ENCODE data around the gene KCNMA1.
A peak's percentile ranks its signal among the peaks of the same experiment; 100 is the strongest.
"Not testable (repeated sequence)": the region's sequence is repeated elsewhere in the genome, so short reads cannot be mapped to it uniquely, and the experiment has no call there.

The KCNMA1 gene

DNA sequence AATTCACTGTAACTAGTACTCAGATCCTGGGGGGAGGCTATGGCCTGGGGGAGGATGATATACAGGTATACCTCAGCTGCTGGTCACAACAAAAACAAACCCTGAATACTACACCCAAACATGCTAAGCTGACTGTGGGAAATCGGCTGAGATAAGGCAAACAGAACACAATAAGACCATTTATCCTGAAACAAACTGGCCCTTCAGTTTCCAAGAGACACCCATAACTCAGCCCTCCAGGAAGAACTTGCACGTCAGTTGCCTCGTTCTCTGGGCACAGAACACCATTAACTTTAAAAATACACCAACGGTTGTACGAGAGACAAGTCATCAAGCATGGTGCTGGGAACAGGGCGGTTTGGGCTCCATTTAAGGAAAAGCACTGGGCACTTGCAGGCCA, 24.1 kb upstream of the KCNMA1 start:
- no peak for DNase-seq

DNA sequence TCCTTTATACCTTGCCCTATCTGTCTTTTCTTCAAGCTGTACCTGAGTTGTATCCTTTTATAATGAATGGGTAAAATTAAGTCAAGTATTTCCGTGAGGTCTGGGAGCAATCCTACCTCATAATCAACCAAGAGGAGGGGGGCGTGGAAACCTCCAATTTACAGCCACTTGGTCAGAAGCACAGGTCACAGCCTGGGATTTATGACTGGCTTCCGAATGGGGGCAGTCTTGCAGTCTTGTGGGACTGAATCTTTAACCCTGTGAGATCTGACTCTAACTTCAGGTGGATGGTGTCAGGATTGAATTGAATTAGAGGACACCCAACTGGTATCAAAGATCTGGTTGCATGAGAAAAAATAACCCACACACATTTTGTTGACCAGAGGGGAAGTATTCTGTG, 23.5 kb upstream of the KCNMA1 start:
- no peak for DNase-seq

DNA sequence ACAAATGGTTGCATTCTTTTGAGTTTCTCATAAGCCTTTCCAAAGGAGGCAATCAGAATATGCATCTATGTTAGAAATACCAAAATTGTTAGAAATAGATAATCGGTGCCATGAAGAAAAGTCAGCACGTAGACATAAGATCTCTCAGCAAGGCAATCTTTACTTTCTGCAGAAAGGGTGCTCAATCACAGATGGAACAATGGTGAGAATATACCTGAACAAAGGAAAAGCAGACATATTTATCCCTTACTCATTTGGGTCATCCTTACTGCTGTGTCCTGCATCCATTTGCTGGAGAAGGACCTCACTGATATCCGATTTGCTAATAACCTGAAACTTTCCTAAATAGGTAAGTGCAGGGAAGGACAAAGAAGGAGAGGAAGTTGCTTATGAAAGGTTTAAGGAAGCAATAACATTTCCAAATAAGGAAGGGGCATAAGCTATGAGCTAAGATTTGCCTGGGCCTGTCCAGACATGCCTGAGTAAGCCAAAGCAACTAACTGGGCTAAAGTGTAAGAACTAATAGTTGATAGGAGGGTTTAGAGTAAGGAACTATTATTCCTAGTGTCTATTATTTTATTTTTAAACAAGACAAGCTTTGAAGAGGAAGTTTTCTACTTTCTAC, 21.6 kb upstream of the KCNMA1 start:
- DNase-seq = not testable (repeated sequence)

DNA sequence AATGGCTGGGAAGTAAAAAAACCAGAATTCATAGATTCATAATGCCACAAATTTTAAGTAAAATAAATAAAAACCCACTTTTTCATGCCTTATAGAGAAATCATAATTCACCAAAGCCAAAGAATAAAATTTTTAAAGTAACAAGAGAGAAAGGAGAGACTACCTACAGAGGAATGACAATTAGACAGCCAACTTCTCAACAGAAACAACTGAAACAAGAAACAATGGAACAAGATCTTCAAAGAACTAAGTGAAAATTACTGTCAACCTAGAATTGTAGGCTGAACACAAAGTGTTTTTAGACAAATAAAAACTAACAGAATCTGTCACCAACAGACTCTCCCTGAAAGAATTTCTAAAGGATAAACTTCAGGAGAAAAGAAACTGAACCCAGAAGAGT, 15.6 kb upstream of the KCNMA1 start:
- DNase-seq = no peak

DNA sequence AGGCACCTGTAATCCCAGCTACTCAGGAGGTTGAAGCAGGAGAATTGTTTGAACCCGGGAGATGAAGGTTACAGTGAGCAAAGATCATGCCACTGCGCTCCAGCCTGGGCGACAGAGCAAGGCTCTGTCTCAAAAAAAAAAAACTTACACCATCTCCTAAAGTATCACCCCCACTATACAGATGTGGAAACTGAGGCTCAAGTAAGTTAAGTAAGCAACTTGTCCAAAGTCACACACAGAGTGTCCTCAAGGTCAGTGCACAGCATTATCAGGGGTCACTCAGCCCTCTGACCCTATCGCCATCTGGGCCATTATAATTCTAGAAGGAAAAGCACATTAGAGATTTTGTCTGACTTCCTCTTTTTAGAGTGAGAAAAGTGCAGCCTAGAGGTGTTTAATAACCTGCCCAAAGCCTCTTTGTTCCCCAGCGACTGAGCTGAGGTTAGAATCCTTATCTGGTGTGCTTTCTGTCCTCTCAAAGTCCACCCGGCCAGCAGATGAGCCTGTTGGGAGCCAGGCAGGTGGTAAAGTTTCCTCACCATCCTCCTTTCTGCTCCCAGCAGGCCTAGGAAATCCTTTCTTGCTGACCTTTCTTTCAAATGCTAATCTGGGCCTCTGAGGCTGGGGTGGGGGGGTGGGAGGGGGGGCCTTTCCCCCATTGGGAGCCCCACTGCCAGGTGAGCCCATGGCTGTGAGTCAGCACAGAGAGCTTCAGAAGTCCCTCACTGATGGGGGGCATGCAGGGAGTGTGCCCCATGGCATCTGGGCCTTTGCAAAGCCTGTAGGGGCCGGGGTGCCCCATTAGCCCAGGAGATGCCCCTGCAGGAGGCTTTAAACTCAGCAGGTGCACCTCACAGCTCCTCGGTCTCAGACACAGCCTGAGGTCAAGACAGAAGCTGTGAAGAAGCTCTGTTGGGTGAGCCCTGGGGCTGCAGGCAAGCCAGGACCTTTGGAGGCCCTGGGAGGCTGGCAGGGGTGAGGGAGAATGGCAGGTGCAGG, 12.0 kb upstream of the KCNMA1 start:
- no peak for DNase-seq

DNA sequence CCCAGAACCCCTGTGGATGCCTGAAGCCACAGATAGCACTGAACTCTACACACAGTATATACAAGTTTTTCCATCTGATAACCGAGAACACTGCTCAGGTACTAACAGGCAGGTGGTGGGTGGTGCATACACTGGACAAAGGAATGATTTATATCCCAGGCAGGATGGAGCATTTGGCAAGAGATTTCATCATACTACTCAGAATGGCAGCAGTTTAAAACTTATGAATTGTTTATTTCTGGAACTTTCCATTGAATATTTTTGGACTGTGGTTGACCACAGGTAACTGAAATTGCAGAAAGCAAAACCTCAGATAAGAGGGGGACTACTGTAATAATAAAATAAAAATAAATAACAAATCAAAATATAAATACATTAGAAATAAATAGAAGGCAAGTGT, 10.9 kb upstream of the KCNMA1 start:
- no peak for DNase-seq

DNA sequence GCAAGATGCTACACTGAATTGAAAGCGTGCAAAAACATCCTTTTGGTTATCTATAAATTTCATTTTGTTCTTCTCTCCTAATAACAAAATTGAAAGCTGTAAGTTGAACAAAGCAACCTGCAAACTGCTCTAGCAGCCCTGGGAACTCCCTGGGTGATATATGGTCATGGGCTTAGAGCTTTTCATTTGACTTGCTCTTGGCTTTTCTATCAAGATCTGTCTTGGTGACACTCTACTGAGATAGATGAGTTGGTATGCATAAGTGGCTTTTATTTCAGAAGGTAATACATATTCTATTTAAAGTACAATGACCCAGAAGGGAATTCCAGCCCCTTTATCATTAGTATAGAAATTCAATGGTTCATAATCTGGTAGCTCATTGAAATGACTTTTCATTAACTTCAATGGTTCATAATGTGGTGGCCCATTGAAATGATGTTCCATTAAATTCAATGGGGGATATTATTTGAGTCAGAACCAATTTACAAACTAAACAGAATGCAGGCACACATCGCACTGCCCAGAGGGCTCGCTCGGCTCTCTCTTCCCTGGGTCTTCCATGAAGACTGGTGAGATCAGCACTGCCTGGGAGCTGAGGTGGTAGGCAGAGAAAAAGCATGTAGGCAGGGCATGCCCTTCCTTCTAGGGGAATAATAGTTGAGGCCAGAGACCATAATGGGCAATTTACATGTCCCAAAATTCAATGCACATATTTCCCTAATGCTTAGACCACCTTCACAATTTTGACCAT, 10.1 kb upstream of the KCNMA1 start:
- no peak for DNase-seq

DNA sequence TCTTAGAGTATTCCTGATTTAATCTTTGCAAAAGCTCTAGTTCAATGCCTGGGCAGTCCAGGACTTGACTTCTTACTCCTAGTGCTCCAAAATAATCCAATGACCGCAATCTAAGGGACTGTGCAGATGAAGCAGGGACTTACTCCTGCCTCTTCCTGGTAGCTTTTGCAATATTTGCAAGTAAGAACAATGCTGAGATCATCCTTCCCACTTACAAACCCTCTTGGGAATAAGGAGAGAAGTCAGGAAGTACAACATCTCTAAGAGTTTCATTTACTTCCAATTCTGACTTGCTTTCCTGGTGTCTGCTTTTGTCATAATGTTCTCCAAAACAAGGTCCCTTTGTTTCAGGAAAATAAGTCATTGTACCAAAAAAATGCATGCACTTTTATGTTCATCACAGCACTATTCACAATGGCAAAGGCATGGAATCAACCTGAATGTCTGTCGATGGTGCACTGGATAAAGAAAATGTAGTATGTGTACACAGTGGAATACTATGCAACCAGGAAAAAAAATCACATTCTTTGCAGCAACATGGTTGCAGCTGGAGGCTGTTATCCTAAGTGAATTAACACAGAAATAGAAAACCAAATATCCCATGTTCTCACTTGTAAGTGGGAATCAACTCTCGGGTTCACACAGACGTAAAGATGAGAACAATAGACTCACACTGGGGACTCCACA, 7.1 kb upstream of the KCNMA1 start:
- no peak for DNase-seq

DNA sequence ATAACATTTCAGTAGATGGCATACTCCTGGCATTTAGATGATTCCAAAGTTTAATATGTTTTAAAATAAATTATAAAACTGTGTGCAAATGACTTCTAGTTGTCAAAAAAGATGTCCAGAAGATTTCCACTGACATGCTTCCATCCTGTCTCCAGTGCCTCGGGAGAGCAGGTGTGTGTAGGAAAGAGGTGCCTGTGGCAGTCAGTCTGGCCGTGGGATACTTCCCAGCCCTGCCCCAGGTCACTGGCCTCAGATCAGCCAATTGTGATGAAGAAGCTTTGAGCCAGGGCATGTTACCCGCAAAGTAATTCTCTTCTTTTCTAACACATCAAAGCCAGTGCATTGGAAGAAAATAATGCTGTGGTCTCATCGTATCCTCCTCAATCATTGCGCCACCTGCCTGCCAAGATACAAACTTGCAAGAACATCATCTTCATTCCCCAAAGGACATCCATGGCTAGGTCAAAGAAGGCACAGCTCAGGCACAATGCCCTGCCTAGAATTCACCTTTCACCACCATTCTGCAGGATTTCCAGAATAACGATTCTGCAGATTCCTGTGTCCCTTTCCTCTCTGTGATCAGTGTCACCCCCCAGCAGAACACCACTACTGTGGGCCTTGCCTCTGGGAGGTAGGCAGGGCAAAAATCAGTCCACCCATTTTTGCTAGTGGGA, 6.3 kb upstream of the KCNMA1 start:
- peak; percentile 67 to 80 (median 74) for DNase-seq

DNA sequence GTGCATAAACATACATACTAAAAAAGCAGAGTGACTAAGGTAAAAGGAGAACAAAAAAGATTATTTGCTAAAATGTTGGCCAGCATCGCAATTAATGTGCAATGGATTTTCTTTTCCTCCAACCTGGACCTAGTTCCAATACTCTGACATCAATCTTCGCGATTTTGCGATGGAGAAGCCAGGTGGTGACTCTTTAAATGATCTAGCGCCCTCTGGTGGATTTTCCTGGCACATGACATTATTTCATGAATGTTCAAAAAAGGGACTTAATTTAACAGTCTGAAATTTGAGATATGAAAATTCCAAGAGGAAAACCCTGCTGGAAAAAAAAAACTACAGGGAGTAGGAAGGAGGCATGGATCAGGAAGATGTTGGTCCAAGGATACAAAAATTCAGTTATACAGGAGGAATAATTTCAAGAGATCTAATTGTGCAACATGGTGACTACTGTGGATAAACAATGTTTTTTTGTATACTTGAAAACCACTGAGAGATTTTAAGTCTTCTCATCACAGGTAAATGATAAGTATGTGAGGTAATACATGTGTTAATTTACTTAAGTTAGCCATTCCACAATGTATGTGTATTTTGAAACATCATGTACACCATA, 4.3 kb upstream of the KCNMA1 start:
- peak; percentile 76 to 89 (median 82) for DNase-seq

DNA sequence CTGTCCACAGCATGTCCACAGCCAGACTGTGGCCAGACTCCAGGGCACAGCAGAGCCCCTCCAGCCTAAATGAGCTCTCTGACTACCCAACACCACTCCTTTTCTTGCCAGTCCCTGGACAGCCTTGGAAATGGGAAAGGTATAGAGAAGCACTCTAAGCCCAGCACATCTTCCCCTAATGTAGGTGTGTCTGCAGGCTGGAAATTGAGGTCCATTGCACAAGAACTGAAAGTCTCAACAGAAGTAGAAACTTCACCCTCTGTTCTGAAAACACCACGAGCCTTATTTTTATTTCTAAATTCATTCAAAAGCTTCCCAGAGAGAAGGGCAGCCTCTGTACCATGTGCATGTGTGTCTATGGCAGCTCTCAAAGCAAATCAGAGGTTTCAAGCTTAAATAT, 3.7 kb upstream of the KCNMA1 start:
- peak in 1 of 3 donors; percentile 25 for DNase-seq

DNA sequence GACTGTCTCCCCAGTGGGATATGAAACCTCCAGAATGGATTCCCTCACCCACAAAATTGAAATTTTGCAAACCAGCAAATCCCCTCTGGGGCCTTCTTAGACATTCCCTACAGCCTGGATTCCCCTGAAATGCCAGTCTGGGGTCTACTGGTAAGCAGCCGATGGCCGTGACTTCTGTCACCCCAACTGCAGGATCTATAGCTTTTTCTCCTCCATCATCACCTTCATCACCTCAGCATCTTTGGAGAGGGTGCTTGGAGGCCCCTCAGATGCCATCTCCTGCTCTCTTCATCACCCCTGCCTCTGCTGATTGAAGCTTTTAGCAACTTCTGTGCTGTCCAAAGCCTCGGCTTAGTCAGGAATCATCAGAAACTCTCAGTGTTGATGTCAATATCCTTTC, 2.6 kb upstream of the KCNMA1 start:
- no peak for DNase-seq

DNA sequence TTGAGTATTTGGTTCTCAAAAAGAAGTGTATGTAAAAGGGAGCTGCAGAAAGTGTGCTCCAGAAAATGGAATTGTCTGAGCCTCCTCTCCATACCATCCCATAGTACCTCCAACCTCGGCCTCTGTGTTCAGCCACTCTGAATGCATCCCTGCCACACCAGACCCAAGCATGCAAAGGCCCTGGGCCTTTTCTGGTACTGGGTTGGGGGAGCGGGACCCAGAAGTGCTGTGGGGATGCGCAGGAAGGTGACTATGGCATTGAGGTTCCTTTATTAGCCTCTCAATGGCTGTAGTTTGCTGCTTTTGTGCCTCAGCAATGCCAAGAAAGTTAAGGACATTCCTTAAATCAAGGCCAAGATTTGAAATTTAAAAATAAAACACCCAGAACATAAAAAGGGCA, 2.1 kb upstream of the KCNMA1 start:
- DNase-seq = no peak

DNA sequence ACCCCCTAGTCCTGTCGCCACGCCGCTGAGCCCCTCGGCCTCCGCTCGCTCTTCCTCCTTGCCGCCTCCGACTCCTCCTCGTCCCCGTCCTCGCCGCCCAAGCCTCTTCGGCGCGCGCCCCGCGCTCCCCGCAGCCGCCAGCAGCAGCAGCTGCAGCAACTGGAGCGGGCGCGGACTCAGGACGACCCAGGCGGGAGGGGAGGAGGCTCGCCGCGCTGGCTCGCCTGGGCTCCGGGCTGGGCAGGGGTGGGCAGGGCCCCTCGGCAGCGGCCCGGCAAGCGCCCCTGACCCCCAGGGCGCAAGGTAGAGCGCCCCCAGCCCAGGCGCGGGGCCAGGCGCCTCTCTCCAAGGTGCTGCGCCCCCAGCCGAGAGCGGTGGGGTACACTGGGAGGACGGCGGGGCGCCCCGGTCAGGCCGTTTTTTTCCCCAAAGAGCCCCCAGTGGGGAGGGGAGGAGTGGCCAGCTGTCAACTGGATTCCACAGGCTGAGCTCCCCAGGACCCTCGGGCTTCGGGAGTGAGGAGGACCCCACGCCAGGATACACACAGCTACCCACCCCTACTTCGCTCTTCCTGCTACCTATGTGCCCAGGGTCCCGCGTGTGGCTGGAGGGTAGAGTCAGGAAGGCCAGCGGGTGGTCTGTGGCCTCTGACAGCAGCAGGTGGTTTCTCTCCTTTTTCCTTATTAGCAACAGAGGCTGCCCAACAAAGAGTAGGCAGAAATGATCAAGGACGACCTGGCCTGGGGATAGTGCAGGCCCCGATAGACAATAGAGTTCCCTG, 903 bp upstream of the KCNMA1 start:
- DNase-seq = peak in 2 of 3 donors; percentile 49 to 72

DNA sequence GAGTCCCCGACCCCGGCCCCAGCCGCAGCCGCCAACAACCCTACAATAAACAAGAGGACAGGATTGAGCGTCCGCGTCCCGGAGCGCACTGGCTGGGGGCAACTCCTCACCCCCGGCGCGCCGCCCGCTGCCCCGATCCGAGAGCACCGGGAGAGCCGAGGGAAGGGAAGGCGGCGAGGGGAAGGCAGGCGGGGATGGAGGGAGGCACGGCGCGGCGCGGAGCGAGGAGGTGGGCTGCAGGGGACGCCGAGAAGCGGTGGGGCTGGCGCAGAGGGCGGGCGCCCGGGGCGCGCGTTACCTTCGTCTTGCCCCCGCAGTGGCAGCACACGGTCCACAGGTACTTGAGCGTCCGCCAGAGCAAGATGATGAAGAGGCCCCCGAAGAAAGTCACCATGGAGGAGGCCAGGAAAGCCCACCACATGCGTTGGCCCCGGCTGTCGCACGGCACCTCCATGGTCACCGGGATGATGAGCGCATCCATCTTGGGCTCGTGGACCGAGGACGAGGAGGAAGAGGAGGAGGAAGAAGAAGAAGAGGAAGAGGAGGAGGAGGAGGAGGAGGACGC, 559 bp downstream of the KCNMA1 start:
- DNase-seq = no peak

DNA sequence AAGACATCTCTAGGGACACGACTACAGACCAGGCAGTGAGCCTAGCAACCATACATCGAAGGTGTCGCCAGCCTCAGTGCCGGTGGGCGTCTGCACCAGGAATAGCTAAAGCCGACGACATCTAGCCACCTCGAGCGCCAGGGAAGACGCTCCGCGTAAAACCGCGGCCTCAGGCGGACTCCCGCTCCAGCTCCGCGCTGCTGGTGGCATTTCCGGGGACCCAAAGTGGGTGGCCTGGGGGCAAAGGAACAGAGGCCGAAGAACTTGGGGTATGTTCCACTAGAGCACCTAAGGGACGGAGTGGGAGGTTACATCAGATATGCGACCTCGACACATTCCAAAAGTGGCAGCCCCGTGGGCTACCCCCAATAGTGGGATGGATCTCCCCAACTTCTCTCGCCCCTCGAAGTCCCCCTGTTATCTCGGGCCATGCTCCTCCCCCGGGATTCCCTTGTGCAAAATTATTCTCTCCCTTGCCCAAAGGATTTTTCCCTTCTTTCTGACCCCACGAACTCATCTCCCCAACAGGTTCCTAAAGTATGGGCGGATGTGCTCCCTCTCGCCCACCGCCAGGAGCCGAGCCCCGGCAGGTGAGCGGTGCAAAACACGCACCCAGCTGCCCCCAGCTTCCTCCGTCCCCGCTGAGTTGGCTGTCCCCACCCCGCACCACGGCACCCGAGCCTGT, 1.2 kb downstream of the KCNMA1 start:
- DNase-seq = no peak

DNA sequence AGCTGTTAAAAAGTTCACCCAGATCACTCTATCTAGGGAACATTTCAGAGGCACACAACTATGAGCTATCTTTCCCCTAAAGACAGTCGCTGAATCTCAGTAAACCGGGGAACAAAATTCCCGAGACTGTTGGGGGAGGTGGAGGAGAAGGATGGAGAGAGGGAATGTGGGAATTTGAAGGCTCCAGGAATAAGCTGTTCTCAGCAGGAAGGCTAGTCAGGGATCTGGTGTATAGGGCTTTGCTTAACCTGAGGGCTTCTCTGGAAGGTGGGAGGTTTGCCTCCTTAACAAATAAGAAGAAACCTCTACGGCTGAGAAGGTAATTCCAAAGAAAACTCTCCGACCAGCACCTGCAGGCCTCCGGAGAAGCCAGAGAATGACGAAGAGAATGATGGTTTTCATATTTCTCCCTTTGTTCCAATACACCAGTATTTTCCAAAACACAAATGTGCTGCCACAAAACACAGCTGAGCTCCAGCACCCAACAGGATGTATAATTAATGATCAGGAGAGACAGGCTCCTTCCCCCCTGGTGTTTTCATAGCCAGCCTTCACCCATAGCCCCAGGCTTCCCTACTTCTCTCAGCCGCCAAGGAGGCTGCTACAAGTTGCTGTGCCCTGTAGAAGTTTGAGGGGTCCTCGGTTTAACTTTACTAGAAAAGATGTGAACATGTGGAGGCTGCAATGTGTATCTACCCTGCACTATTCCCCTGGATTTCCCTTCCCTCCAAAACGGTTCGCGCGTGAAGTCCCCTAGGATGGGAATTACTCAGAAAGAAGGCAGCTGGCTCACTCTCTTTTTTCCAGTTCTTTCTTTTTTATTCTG, 2.0 kb downstream of the KCNMA1 start:
- no peak for DNase-seq

DNA sequence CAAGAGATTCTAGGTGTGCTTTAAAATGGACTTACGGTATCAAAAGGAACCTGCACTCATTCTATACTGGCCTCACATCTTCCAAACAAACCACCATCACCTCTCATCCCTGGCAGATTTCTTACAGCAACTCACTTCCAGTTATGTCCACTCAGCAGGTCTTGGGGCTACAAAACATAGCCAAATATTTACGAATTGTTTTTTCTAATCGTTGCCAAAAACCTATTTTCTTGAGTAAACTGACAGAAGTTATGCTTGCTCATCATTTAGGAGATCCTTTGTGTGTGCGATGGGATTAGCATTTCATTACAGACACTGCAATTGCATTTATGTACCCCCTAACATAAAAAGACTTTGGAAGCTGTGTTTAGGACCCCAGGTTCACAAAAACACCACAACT, 2.7 kb downstream of the KCNMA1 start:
- no peak for DNase-seq

DNA sequence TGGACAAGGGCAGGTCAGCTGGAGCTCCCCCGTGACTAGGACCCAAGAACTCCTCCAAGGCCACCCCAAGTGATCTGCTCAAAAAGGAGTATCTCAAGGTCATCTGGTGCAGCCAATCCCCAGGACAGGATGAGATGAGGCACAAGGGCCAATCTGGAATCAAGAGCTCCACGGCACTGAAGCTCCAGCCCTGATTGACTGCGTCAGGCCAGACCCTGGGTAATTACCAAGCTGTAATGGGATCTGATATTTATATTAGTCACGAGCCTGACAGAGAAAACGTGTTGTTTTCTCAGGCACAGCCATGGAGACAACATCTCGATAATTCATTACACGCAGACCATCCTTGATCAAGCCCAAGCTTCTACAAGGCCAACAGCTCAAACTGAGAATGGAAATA, 4.2 kb downstream of the KCNMA1 start:
- no peak for DNase-seq

All from suppressor macrophage treated with lipopolysaccharide for 1 hour (primary cell).